Parathyroid adenoma (tissue), 2 donors: ENCODE data around the gene EEPD1.

Experiments used
- H2AFZ ChIP-seq: fragments of 300-600 bp; sonication (generic); one replicate; pipeline ENCODE4 v1.7.0; 2017; ENCODE audit warnings: antibody characterized with exemption, mild to moderate bottlenecking
- H3K27ac ChIP-seq: fragments of 300-600 bp; sonication (generic); one replicate; pipeline ENCODE4 v1.7.0; 2017
- H3K27me3 ChIP-seq: fragments of 300-600 bp; sonication (generic); one replicate; pipeline ENCODE4 v1.7.0; 2017; ENCODE audit warnings: low read length; ENCODE audit not compliant: control insufficient read depth, insufficient read depth
- H3K36me3 ChIP-seq: fragments of 300-600 bp; sonication (generic); one replicate; pipeline ENCODE4 v1.7.0; 2017; ENCODE audit warnings: low read length; ENCODE audit not compliant: control insufficient read depth, insufficient read depth
- H3K4me1 ChIP-seq: fragments of 300-600 bp; sonication (generic); one replicate; pipeline ENCODE4 v1.7.0; 2017; ENCODE audit warnings: control low read depth
- H3K4me2 ChIP-seq: fragments of 300-600 bp; sonication (generic); one replicate; pipeline ENCODE4 v1.7.0; 2017; ENCODE audit warnings: low read length
- H3K4me3 ChIP-seq: fragments of 300-600 bp; sonication (generic); one replicate; pipeline ENCODE4 v1.7.0; 2017; ENCODE audit warnings: low read depth, low read length
- H3K79me2 ChIP-seq: fragments of 300-600 bp; sonication (generic); one replicate; pipeline ENCODE4 v1.7.0; 2017; ENCODE audit warnings: control low read depth
- H3K9ac ChIP-seq: fragments of 300-600 bp; sonication (generic); one replicate; pipeline ENCODE4 v1.7.0; 2017; ENCODE audit warnings: mild to moderate bottlenecking
- H3K9me3 ChIP-seq: fragments of 300-600 bp; sonication (generic); one replicate; pipeline ENCODE4 v1.7.0; 2017; ENCODE audit warnings: low read length; ENCODE audit not compliant: control insufficient read depth
- CTCF ChIP-seq: fragments of 300-600 bp; sonication (generic); IDR thresholded peaks from one replicate; pipeline ENCODE4 v1.7.0; 2017; ENCODE audit warnings: antibody characterized with exemption, mild to moderate bottlenecking
- donor health status: primary hyperparathyroidism.

EEPD1 gene

GRCh38 chr7:36349626-36350025 is 196.6 kb downstream of the EEPD1 start:
- no peak overlapping the region for H3K4me3 ChIP-seq
- H3K9ac ChIP-seq: no peak overlapping the region
- no peak overlapping the region for H3K27ac ChIP-seq
- no peaks in the 10 kb centered on the region for H3K79me2 ChIP-seq
- no peak overlapping the region for H2AFZ ChIP-seq
- H3K9me3 ChIP-seq: no peaks in the 10 kb centered on the region
- H3K36me3 ChIP-seq: no peaks in the 10 kb centered on the region
- peak overlapping the region; percentile 30 for H3K4me2 ChIP-seq
- TF ChIP-seq CTCF: no peak
- no peaks in the 10 kb centered on the region for H3K27me3 ChIP-seq
- peaks cover 13% of the 10 kb centered on the region for H3K4me1 ChIP-seq
